ENCODE data around the gene CA11.

DNA sequence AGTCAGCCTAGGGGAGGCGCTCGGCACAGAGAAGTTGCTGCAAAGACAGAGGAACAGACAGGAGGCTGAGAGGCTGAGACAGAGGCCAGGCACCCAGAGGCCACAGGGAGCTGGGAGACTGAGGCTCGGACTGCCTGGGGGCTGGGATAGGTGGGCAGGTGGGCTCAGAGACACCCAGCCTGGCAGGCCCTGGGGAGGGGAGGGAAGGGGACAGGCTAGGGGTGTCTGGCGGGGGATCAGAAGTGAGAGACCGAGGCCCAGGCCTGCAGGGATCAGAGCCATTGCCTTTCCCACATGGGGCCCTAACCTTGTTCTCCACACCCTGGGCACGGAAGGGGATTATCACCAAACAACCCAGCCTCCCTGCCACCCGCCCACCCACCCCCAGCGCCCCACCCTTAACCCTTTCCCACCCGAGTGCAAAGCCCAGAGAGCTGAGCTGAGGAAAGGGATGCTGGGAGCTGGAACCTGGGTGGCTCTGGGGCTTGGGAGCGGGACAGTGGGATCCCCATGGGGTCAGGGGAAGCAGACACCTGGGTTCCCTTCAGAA is 25.5 kb upstream of the CA11 start:
- TF ChIP-seq, protein P1, sequence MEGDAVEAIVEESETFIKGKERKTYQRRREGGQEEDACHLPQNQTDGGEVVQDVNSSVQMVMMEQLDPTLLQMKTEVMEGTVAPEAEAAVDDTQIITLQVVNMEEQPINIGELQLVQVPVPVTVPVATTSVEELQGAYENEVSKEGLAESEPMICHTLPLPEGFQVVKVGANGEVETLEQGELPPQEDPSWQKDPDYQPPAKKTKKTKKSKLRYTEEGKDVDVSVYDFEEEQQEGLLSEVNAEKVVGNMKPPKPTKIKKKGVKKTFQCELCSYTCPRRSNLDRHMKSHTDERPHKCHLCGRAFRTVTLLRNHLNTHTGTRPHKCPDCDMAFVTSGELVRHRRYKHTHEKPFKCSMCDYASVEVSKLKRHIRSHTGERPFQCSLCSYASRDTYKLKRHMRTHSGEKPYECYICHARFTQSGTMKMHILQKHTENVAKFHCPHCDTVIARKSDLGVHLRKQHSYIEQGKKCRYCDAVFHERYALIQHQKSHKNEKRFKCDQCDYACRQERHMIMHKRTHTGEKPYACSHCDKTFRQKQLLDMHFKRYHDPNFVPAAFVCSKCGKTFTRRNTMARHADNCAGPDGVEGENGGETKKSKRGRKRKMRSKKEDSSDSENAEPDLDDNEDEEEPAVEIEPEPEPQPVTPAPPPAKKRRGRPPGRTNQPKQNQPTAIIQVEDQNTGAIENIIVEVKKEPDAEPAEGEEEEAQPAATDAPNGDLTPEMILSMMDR (IDR thresholded peaks at IDR 0.05; ENCODE audit: low read length): no peak
- no peak for TF ChIP-seq EZH2 (IDR thresholded peaks at IDR 0.05; ENCODE audit: borderline replicate concordance, low read length)

Measured in OCI-LY1 (cell line).